Activated CD8-positive, alpha-beta memory T cell treated with anti-CD3 and anti-CD28 coated beads for 48 hours (primary cell): ENCODE data around the gene TRIM68.

Source experiments
- DNase-seq, 3 experiments: peaks; one replicate each; pipeline ENCODE4 v3.0.0-alpha.2; 2020; ENCODE audit warnings: low read depth in 2 of 3, low spot score in 2 of 3

The TRIM68 gene, protein sequence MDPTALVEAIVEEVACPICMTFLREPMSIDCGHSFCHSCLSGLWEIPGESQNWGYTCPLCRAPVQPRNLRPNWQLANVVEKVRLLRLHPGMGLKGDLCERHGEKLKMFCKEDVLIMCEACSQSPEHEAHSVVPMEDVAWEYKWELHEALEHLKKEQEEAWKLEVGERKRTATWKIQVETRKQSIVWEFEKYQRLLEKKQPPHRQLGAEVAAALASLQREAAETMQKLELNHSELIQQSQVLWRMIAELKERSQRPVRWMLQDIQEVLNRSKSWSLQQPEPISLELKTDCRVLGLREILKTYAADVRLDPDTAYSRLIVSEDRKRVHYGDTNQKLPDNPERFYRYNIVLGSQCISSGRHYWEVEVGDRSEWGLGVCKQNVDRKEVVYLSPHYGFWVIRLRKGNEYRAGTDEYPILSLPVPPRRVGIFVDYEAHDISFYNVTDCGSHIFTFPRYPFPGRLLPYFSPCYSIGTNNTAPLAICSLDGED

DNA sequence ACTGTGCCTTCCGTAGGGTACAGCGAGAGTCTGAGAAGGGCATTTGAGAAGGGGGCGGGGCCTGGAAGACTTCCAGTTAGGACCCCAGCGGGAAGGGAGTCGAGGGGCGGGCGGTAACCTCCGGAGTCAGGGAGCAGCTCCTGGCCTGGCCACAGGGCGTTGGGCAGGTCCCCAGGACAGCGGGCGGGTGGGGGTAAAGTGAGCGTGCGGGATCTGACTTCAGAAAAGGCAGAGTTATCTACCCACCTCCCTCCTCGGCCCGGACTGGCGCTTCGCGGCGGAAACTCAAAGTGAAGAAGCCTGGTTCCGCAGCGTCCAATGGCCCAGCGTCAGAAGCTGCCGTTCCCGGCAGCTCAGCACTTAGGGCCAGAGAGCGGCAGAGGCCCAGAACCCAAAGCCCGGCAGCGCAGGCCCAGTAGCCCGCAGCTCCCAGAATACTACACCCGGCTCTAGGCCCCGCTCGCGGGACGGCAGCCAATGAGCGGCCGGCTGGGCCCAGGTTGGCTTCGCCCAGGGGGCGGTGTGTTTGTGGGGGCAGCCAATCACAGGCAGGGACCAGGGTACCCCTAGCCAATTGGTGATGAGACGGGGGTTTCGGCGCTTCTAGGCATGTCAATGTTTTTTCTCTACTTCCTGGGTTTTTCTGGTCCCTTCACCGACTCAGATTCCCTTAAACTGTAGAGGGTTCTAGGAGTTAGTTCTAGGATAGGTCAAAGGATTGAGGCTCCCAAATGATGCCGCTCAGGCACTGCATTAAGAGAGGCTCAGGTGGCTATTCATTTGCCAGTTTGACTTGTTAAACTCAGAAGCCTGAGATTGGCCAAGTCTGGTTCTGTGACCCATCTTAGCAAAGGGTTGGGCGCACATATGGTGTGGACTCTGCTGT, at the start of gene TRIM68:
TRIM68 (minus strand) TSS at position 451 of the 886 bp plus-strand sequence. CDS start 2,727 bp downstream, outside the sequence.
- DNase-seq = peak; percentile 66 to 89 (median 85)

DNA sequence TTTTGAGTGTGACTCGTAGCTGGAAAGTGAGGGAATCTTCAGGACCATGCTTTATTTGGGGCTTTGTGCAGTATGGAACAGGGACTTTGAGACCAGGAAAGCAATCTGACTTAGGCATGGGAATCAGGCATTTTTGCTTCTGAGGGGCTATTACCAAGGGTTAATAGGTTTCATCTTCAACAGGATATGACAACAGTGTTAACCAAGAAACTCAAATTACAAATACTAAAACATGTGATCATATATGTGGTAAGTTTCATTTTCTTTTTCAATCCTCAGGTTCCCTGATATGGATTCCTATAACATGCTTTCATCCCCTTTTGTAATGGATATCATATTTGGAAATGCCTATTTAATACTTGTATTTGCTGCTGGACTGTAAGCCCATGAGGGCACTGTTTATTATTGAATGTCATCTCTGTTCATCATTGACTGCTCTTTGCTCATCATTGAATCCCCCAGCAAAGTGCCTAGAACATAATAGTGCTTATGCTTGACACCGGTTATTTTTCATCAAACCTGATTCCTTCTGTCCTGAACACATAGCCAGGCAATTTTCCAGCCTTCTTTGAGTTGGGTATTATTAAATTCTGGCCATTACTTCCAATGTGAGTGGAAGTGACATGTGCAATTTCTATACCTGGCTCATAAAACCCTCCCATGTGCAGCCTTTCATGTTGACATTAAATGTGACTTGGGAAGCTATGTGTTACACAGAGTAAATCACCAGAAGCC, 46.8 kb upstream of the TRIM68 start:
- DNase-seq = no peak

DNA sequence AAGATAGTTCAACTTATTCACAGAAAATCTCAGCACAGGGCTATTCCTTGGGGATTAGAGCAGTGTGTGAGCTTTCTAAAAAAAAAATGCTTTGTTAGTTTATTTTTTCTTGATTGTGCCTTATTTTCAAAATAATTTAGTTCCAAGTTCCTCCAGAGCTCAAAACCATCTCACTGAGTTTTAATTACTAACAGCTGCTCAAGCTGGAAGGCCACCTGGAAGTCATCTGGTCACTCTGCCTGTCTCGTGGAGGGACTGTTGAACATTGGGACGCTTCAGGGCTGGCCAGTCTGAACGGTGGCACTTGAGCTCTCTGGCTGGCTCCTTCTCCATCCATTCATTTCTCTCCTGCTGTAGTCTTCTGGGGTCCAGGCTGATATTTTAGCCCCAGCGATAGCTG, 39.7 kb upstream of the TRIM68 start:
- no peak for DNase-seq

DNA sequence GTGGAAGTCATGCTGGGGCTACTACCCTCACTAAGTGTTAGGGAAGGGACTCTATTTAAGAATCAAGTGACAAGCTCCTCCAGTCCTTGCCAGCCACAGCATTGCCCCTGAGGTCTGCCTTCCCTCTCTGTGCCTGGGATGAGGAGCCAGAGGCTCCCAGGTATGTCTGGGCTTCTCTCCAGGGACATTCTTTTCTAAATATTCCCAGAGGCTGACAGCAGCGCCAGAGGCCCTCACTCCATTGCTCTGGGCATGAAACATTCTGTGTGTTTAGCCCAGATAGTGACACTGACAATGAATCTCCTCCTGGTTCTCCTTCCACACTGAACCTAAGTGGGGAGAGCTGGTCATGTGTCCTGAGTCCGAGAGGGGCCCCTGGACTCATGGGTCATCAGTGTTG, 37.9 kb upstream of the TRIM68 start:
- DNase-seq = no peak

DNA sequence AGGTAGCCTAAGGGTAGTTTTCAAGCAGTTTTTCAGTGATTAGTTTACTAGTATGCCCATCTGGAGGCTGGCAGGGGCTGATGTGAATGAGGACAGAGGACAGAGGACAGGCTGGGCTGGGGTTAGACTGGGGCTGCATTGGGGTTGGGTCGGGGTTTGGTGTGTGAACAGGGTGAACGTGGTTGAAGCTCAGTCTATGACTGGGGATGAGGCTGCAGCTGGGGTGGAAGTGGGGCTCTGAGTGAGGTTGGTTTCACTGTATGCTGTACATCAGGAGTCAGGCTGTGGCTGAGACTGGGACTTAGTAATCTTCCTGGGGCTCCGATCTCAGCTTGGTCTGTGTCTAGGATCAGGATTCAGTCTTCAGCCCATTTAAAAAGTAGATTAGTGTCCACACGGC, 36.2 kb upstream of the TRIM68 start:
- no peak for DNase-seq

DNA sequence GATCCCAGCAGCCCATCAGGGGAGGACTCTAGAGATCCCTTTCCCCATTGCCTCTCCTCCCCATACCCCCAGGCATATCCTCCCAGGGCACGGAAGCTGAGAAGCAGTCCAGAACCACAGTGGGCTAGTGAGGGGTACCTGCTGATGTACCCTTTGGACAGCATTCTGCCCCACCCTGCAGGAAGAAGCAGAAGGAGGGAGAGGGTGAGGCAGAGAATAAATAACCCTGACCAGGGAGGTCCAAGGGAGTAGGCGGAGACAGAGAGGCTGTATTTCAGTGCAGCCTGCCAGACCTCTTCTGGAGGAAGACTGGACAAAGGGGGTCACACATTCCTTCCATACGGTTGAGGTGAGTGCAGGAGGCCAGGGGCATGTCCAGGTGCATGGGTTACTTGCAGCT, 35.7 kb upstream of the TRIM68 start, which contains the start of gene OR51E1:
OR51E1 (plus strand) TSS at position 301 of the 400 bp plus-strand sequence. CDS start 8,545 bp downstream, outside the sequence.
- no peak for DNase-seq

DNA sequence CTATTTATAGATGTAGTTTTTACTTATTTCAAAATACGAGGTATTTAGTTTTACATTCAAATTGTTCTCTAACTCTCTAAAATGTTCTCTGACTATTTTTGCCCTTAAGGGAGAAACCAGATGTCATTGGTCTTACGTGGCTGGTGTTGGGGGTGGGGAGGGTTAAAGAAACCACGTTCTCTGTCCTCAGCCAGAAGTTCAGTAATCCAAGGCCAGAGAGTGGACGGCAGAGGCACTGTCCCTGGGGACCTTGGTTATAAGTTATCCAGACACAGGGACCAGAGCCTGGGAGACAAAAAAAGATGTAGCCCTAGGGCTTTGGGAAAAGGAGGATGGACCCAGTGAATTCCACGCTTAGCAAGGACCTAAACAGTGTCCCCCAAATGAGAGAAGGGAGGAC, 35.0 kb upstream of the TRIM68 start:
- DNase-seq = no peak

DNA sequence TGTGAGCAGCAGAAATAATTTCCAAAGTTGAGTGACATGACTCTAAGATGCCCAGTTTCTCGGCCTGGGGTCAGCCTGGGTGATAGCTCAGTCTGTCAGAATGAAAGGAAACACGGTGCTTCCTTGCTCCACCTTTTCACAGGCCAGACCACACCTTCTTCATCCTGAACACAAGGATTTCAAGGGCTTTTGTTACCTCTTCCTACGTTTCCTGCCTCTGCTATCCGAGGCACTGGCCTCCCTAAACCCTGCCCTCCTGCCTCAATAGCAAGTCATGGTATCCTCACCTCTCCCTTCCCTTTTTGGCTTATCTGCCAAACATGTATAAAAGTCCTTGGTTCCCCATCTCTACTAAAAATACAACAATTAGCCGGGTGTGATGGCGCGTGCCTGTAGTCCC, 34.0 kb upstream of the TRIM68 start:
- no peak for DNase-seq

DNA sequence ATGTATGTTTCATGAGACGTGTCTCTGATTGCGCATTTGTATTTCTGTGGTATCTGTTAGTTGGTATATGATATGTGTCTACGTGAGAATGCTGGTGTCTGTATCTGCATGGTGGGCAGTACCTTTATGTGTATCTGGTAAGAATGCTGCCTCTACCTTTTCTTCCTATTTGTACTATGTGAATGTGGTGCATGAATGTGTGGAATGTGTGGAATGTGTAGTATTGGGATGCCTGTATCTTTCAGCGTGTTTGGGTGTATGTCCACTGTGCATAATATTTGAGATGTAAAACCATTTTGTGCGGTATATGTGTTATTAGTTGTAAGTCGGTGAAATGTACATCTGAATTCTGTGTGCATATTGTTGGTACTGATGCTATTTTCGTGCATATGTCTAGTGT, 33.5 kb upstream of the TRIM68 start:
- no peak for DNase-seq

DNA sequence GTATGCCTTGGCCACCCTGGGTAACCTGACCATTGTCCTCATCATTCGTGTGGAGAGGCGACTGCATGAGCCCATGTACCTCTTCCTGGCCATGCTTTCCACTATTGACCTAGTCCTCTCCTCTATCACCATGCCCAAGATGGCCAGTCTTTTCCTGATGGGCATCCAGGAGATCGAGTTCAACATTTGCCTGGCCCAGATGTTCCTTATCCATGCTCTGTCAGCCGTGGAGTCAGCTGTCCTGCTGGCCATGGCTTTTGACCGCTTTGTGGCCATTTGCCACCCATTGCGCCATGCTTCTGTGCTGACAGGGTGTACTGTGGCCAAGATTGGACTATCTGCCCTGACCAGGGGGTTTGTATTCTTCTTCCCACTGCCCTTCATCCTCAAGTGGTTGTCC, 31.9 kb upstream of the TRIM68 start:
- no peak for DNase-seq

DNA sequence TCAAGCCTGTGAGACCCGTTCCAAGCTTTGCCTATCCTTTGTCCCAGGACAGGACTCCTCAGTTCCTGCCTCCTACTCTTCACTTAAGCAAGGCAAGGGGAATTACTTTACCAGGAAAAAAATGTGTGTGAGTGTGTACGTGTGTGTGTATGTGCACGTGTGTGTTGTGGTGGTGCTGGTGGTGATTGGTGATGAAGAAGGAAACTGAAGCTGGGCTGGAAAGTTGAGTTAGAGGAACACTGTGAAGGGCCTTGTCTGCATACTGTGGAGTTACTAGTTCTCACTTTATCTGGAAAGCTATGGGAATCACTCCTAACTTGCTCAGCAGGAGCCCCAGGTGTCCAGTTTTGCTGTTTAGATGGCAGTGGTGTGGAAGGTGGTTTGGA, 29.6 kb upstream of the TRIM68 start:
- DNase-seq = no peak

DNA sequence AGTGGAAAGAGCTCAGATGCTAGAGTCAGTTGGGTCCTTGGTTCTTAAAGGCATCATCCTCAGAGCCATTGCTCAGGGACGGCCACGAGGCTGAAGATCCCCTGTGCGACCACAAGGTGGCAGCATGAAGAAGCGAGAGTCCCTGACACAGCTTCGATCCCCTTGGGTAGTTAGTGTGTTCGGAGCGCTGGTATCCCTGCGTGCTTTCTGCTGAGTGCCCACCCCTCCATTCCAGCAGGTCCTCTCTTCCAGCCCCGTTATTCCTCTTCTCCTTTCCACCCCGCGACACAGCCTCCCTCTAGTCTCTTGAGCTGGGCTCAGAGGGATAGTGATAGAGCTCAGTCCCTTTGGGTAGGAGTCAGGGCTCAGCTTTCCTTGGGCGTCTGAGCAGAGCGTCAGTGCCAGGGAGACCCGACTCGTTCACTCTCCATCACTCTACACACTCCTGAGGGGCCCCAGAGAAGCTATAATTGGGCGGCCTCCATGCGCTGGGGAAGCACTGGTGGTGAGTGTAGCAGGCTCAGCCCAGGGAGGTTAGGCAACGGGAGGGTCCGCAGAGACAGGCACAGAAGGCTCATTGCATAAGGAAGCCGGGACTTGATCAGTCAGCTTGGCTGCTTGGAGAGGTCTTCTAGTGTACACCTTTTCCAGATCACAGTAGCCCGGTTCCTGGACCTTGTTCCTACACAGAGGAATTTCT, 29.1 kb upstream of the TRIM68 start, which contains the start of gene OR51D1:
OR51D1 (plus strand) TSS at position 516 of the 700 bp plus-strand sequence. CDS start 2,314 bp downstream, outside the sequence.
- peak; percentile 7 to 49 (median 28) for DNase-seq

DNA sequence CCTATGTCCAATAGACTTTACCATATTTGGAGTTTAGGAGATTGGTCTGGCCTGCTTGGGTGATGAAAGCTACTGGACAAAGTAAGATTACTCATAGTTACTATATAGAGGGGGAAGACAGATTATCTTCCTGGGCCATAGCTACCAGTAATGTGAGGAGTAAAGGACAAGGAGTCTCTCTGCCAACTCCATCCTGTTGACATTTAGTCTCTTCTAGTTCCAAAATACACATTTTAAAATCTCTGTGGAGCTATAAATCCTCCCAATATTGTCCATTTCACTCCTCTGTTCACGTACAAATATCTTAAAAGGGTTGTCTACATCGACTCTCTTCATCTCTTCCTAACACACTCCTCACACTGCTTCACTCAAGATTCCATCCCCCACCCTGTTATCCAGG, 28.1 kb upstream of the TRIM68 start:
- no peak for DNase-seq

DNA sequence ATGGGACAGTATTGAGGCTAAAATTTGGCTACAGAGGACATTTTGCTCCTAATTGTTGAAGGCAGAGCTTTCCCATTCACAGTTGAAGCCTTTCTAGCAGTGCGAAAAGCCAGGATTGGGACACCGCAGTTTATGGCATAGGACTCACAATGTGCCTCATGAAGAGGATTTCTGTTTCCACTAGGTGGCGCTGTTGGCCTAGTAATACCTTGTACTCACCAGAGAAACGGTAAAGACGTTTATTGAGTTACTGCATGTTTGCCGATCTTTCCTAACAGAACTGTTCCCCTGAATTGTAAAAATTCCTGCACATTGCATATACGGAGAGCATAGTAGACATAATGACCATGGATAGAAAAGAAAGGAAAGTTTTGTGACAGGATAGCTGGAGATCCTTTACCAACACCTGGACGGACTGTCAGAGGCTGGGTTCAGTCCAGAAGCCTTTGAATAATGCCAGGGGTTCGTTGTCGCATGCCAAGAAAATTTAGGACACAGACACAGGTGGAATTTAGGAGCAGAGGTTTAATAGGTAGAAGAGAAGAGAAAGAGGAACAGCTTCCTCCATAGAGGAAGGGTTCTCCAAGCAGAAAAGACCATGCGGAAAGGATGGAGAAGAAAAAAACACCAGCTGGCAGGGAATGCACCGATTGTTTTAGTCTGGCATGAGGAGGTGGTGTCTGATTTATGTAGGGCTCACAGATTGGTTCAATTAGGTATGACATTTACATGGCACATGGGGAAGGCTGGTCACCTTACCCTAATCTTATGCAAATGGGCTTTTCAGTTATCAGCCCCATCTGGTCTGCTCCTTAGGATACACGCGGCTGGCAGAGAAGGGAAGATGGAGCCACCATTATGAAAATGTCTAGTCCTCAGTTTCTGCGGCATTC, 18.4 kb upstream of the TRIM68 start:
- DNase-seq = peak in 1 of 3 experiments; percentile 40

DNA sequence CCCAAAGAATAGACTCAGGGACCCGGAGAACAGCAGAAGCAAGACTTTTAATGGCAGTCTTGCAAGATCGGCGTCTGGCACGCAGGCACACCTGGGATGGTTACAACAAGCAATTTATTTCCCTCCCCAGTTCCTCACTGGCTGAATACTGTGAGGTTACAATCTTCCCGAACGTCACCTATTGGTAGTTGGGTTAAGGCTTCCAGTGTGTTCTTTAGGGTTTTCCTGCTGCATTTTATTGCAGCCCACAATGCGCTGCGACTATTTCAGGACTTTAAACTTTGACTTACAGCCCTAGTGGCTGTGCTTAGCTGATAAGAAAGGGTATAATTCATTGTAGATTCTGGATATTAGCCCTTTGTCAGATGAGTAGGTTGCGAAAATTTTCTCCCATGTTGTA, 11.5 kb upstream of the TRIM68 start:
- DNase-seq = no peak

DNA sequence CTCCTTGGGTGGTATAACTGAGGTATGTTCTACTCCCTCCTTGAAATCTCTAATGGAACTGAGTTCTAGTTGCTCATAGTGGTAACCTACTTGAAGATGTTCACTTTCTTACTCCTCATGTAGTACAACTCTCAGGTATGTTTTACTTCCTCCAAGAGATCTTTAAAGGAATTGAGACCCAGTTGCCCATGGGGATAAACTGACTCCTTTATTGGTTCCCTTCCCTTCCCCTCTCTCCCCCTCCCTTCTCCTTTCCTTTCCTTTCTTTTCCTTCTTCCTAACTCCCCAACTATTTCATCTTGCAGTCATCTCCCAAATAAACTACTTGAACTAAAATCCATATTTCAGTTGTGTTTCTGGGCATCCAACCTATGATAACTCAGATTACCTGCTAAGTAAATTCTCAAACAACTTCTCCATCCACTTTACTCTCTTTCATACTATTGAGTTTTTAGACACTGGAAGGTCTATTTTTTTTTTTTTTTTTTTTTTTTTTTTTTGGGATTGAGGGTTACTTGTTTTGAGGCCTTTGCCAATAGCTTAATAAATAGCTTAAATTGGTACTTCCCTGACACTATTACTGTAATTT, 7.9 kb upstream of the TRIM68 start:
- DNase-seq = no peak

DNA sequence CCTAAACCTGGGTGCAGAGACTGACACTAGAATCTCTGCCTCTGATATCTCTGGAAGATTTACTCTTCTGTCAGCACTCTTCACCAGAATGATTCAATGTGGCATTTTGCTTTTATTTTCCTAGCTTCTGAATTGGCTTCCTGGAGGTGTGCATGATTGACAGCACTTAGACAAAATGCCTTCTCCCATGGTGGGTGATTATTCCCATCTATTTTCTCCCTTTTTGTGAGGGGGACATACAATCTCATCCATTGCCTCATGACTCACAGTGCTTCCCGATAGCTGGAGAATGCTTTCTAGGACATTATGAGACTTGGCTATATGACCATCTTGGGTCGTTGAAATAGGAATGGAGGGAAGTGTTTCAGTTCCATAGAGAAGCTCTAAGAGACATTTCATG, 4.0 kb upstream of the TRIM68 start:
- no peak for DNase-seq

DNA sequence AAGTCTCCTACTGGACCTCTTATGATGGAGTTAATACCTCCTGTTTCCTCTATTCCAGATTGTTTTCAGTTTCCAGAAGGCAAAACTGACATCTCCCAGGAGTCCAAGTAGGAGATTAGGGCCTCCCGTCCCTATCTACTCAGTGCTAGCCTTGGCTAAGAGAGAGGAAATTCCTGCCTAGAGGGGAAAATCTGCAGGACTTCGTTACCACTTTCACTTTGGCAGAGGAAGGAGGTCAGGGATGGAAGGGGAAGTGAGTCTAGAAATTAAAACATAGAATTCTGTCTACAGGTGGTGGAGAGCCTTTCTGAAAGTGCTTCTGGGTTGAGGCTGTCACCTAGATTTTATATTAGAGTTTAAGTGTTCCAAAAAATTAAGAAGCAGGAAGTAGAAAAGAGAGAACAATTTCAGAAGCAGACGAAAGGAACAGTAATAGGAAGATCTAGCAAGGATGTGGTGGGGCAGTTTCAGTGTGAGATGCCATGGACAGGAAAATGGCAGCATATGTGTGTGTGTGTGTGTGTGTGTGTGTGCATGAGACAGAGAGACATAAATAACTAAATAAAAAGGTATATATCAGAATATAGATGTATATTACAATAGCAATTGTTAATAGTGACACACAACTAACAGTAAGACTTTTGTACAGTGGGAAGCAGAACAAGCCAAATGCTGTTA, 2.4 kb upstream of the TRIM68 start:
- no peak for DNase-seq

DNA sequence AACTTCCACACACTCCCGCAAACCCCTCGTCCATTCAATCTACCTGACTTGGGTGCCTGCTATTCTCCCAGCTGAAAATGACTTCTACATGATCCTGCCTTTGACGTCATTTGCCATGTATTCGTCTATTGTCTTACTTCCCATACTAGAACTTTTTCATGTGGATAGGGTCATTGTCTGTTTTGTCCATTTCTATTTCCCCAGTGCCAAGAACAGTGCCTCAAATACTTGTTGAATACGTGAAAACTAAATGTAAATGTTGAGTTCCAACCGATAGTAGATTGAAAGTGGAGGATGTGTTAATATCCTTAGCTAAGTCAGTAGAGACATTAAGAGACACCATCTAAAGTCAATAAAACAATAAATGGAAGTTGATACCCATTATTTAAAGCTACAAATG, 935 bp downstream of the TRIM68 start:
- no peak for DNase-seq
